Neural crest cell (in vitro differentiated cells): ENCODE measurements around the gene SLC1A7. TPM values are rescaled to one million over a fixed set of nuclear protein-coding genes. Genes with fewer than 3 reads are reported as not detected.

Experiments
- DNase-seq: peaks from one replicate; pipeline ENCODE4 v3.0.0; 2021; ENCODE audit warnings: low read depth, mixed read lengths, low spot score
- H3K27ac Mint-ChIP-seq: one replicate; pipeline ENCODE4 v1.8.0; 2021; ENCODE audit warnings: mild to moderate bottlenecking, mixed read lengths; ENCODE audit not compliant: unreplicated experiment
- H3K27me3 Mint-ChIP-seq: 2 replicates; pipeline ENCODE4 v1.8.0; 2021; ENCODE audit warnings: low read depth, mild to moderate bottlenecking, mixed read lengths
- H3K36me3 Mint-ChIP-seq: 2 replicates; pipeline ENCODE4 v1.8.0; 2021; ENCODE audit warnings: low read depth, mild to moderate bottlenecking, mixed read lengths
- H3K4me1 Mint-ChIP-seq: 2 replicates; pipeline ENCODE4 v1.8.0; 2021; ENCODE audit warnings: mixed read lengths
- H3K4me3 Mint-ChIP-seq: one replicate; pipeline ENCODE4 v1.8.0; 2021; ENCODE audit warnings: mild to moderate bottlenecking, mixed read lengths
- H3K9me3 Mint-ChIP-seq: 2 replicates; pipeline ENCODE4 v1.8.0; 2021; ENCODE audit warnings: mixed read lengths
- CTCF ChIP-seq: fragments of 200-600 bp; sonication (generic); conservative IDR thresholded peaks from 2 replicates; pipeline ENCODE4 v1.5.0; 2021; ENCODE audit warnings: antibody characterized with exemption, mild to moderate bottlenecking
- total RNA-seq: library from RNA; stranded (reverse); gene quantifications from 2 replicates; pipeline ENCODE4 v1.2.1, GENCODE V29; 2021

Gene SLC1A7
- total RNA-seq, 1 donor from 2014 or later: not detected

GRCh38 chr1:53038566-53038965, 103.9 kb downstream of the SLC1A7 start:
- no peak for DNase-seq
- no peaks in the 10 kb centered on the region for H3K36me3 Mint-ChIP-seq
- no peak overlapping the region for H3K4me3 Mint-ChIP-seq
- no peaks in the 10 kb centered on the region for H3K4me1 Mint-ChIP-seq
- no peak overlapping the region for H3K27ac Mint-ChIP-seq
- no peaks in the 10 kb centered on the region for H3K9me3 Mint-ChIP-seq
- no peak for TF ChIP-seq CTCF
- no peaks in the 10 kb centered on the region for H3K27me3 Mint-ChIP-seq

Other genes starting within 250 kb of the SLC1A7 start
- 12.6 and 12.8 TPM in 2 replicates for gene ECHDC2, start 220.9 kb downstream of the SLC1A7 start, total RNA-seq
- 61.8 and 64.8 TPM in 2 replicates for gene SCP2, start 215.4 kb downstream of the SLC1A7 start, total RNA-seq
- 0.43 and 0.65 TPM in 2 replicates for gene PODN, start 80.4 kb downstream of the SLC1A7 start, total RNA-seq
- 22.9 and 24.7 TPM in 2 replicates for gene CPT2, start 54.2 kb upstream of the SLC1A7 start, total RNA-seq
- 82.2 and 84.1 TPM in 2 replicates for gene CZIB, start 78.0 kb upstream of the SLC1A7 start, total RNA-seq
- gene MAGOH, start 95.9 kb upstream of the SLC1A7 start, total RNA-seq: 76.6 and 78.9 TPM in 2 replicates
- gene LRP8, start 185.4 kb upstream of the SLC1A7 start, total RNA-seq: 49.7 and 59.5 TPM in 2 replicates